Activated naive CD4-positive, alpha-beta T cell treated with anti-CD3 and anti-CD28 coated beads for 36 hours (primary cell): Measurements from ENCODE around the gene MRPL33. TPM values are rescaled to one million over a fixed set of nuclear protein-coding genes. Genes with fewer than 3 reads are reported as not detected.
A peak's percentile ranks its signal among the peaks of the same experiment; 100 is the strongest.

ENCODE experiments used
- CTCF ChIA-PET: fragments of 350-600 bp; sonication (Branson Sonifier 250); formaldehyde crosslinking; loops from one replicate; lab custom pipeline; 2021; ENCODE audit warnings: antibody characterized with exemption; lab: Charles Lee
- DNase-seq: peaks from one replicate; pipeline ENCODE4 v3.0.0-alpha.2; 2020
- H3K27ac Mint-ChIP-seq: one replicate; pipeline ENCODE4 v1.8.0; 2021; ENCODE audit warnings: mild to moderate bottlenecking, mixed read lengths
- H3K27me3 Mint-ChIP-seq: one replicate; pipeline ENCODE4 v1.8.0; 2021; ENCODE audit warnings: low read depth, mixed read lengths
- H3K36me3 Mint-ChIP-seq: one replicate; pipeline ENCODE4 v1.8.0; 2021; ENCODE audit warnings: low read depth, mixed read lengths
- H3K4me1 Mint-ChIP-seq: one replicate; pipeline ENCODE4 v1.8.0; 2021; ENCODE audit warnings: low read depth, mixed read lengths
- H3K4me3 Mint-ChIP-seq: one replicate; pipeline ENCODE4 v1.8.0; 2021; ENCODE audit warnings: mild to moderate bottlenecking, moderate library complexity, mixed read lengths
- H3K9me3 Mint-ChIP-seq: one replicate; pipeline ENCODE4 v1.8.0; 2021; ENCODE audit warnings: mixed read lengths
- intact Hi-C: fragments of 100-400 bp; cut with micrococcal nuclease; formaldehyde crosslinking; loops from one replicate; pipeline ENCODE4 v1.15.1; 2023
- total RNA-seq, 2 experiments: library from RNA; stranded (reverse); gene quantifications; one replicate each; pipeline ENCODE4 v1.2.3, GENCODE V29; 2021

Gene MRPL33
- total RNA-seq, 2 experiments from 2014 or later = 57.4 to 60.5 TPM

GRCh38 chr2:27804146-27804545 lies 32.6 kb downstream of the MRPL33 start:
- no peaks in the 10 kb centered on the region for H3K27me3 Mint-ChIP-seq
- DNase-seq = no peak
- no peak overlapping the region for H3K27ac Mint-ChIP-seq
- H3K9me3 Mint-ChIP-seq = no peaks in the 10 kb centered on the region
- CTCF ChIA-PET = interaction anchor here (1.2 to 1.3 kb wide), 2 partner anchors 101 to 112 kb away, joined by 4 read pairs; no protein-coding TSS in a partner anchor
- intact Hi-C loops = no loop called here
- no peak overlapping the region for H3K4me3 Mint-ChIP-seq
- H3K4me1 Mint-ChIP-seq = peaks cover 1% of the 10 kb centered on the region
- no peaks in the 10 kb centered on the region for H3K36me3 Mint-ChIP-seq

- DNase-seq = no peak
- intact Hi-C loops = no loop called here
- CTCF ChIA-PET = interaction anchor here (0.5 to 1.3 kb wide), 5 partner anchors 10 to 514 kb away, joined by 3 to 5 read pairs (median 4); no protein-coding TSS in a partner anchor
- peaks cover 1% of the 10 kb centered on the region for H3K4me1 Mint-ChIP-seq
- H3K9me3 Mint-ChIP-seq = no peaks in the 10 kb centered on the region
- no peaks in the 10 kb centered on the region for H3K27me3 Mint-ChIP-seq
- H3K27ac Mint-ChIP-seq = no peak overlapping the region
- H3K36me3 Mint-ChIP-seq = no peaks in the 10 kb centered on the region
- no peak overlapping the region for H3K4me3 Mint-ChIP-seq
Measured at GRCh38 chr2:27805180-27805579, 33.7 kb downstream of the MRPL33 start.

GRCh38 chr2:27806311-27807059 lies 35.0 kb downstream of the MRPL33 start:
- Mint-ChIP-seq H3K36me3 (no peaks in the 10 kb centered on the region), H3K4me1 (peaks cover 1% of the 10 kb centered on the region), H3K27ac (no peak overlapping the region), H3K9me3 (no peaks in the 10 kb centered on the region), H3K27me3 (no peaks in the 10 kb centered on the region), H3K4me3 (no peak overlapping the region)
- DNase-seq = no peak
- intact Hi-C loops = loop anchor here (2.0 kb wide), 1 partner anchor 646 kb away; no protein-coding TSS in a partner anchor
- CTCF ChIA-PET = interaction anchor here (1.0 kb wide), 1 partner anchor 52 kb away, joined by 3 read pairs; no protein-coding TSS in a partner anchor

DNA sequence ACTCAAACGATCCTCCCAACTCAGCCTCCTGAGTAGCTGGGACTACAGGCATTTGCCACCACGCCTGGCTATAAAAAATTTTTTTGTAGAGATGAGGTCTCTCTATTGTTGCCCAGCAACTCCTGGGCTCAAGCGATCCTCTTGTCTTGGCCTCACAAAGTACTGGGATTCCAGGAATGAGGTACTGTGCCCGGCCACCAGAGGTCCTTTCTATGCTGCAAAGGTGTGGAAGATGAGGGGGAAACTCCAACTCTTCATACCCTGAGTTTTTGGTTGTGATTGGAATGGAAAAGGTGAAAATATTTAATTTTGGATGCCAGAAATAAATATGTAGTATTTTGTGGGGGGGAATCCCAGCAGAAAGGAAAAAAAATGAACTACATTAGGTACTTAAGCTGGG lies 36.0 kb downstream of the MRPL33 start:
- H3K36me3 Mint-ChIP-seq = no peaks in the 10 kb centered on the region
- CTCF ChIA-PET = interaction anchor here (1.0 kb wide), 1 partner anchor 53 kb away, joined by 3 read pairs; no protein-coding TSS in a partner anchor
- peaks cover 1% of the 10 kb centered on the region for H3K4me1 Mint-ChIP-seq
- intact Hi-C loops = loop anchor here (2.0 kb wide), 1 partner anchor 645 kb away; no protein-coding TSS in a partner anchor
- DNase-seq = peak; percentile 49
- no peaks in the 10 kb centered on the region for H3K9me3 Mint-ChIP-seq
- no peak overlapping the region for H3K27ac Mint-ChIP-seq
- no peak overlapping the region for H3K4me3 Mint-ChIP-seq
- H3K27me3 Mint-ChIP-seq = no peaks in the 10 kb centered on the region

DNA sequence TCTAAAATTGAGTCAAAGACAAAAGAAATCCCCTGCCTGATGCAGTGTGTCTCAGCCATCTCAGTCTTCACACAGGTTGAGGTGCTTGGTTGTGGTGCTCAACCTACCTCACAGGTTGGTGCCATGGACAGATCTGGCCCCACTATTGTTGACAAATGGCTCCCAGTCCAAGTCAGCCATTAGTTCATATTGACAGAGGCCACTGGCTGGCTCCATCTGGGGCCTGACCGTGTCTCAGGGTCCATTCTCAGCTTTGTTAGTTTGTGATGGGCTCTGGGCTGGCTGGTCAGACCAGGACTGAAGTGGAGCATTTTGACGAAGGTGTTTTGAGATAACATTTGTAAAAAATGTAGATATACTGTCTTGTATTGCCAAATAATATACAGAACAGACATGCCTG lies 36.9 kb downstream of the MRPL33 start:
- H3K9me3 Mint-ChIP-seq = no peaks in the 10 kb centered on the region
- no peak for DNase-seq
- intact Hi-C loops = no loop called here
- no peak overlapping the region for H3K4me3 Mint-ChIP-seq
- no peaks in the 10 kb centered on the region for H3K36me3 Mint-ChIP-seq
- H3K27ac Mint-ChIP-seq = no peak overlapping the region
- peaks cover 1% of the 10 kb centered on the region for H3K4me1 Mint-ChIP-seq
- CTCF ChIA-PET = no interaction called here
- H3K27me3 Mint-ChIP-seq = no peaks in the 10 kb centered on the region

GRCh38 chr2:27808984-27809383 lies 37.5 kb downstream of the MRPL33 start:
- Mint-ChIP-seq H3K4me1 (peaks cover 1% of the 10 kb centered on the region), H3K36me3 (no peaks in the 10 kb centered on the region), H3K27ac (no peak overlapping the region), H3K27me3 (no peaks in the 10 kb centered on the region), H3K4me3 (no peak overlapping the region), H3K9me3 (no peaks in the 10 kb centered on the region)
- CTCF ChIA-PET = interaction anchor here (0.5 kb wide), 1 partner anchor 57 kb away, joined by 4 read pairs; no protein-coding TSS in a partner anchor
- intact Hi-C loops = no loop called here
- DNase-seq = no peak

DNA sequence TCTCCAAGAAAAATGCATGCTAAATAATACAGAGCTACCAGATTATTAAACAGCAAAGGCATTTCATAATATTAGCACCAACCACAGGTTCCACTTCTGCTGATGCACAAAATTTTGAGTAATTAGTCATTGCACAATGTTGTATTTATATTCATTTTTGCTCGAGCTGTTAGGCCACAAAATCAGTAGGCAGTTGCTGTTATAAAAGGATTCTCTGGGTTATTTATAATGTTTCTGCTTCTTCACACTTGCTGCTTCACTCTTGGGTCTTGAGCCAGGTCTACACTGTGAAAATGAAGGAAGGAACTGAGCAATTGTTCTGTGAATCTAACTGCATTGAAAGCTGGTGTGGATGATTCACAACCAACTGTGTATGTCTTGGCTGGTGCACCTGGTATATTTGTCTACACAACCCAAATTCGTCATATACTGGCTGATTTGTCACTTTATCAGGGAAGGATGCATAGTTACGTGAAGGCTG lies 38.3 kb downstream of the MRPL33 start:
- Mint-ChIP-seq H3K4me1 (peaks cover 1% of the 10 kb centered on the region), H3K27me3 (no peaks in the 10 kb centered on the region), H3K27ac (no peak overlapping the region), H3K36me3 (no peaks in the 10 kb centered on the region), H3K4me3 (no peak overlapping the region), H3K9me3 (no peaks in the 10 kb centered on the region)
- DNase-seq = no peak
- CTCF ChIA-PET = interaction anchor here (0.5 kb wide), 1 partner anchor 58 kb away, joined by 4 read pairs; no protein-coding TSS in a partner anchor
- intact Hi-C loops = no loop called here

GRCh38 chr2:27810455-27810854 lies 38.9 kb downstream of the MRPL33 start:
- no peak for DNase-seq
- H3K4me3 Mint-ChIP-seq = no peak overlapping the region
- intact Hi-C loops = no loop called here
- H3K9me3 Mint-ChIP-seq = no peaks in the 10 kb centered on the region
- no peaks in the 10 kb centered on the region for H3K27me3 Mint-ChIP-seq
- H3K27ac Mint-ChIP-seq = no peak overlapping the region
- no peaks in the 10 kb centered on the region for H3K36me3 Mint-ChIP-seq
- peaks cover 1% of the 10 kb centered on the region for H3K4me1 Mint-ChIP-seq
- CTCF ChIA-PET = no interaction called here

- H3K27ac Mint-ChIP-seq = no peak overlapping the region
- no peak for DNase-seq
- peaks cover 1% of the 10 kb centered on the region for H3K4me1 Mint-ChIP-seq
- CTCF ChIA-PET = no interaction called here
- intact Hi-C loops = no loop called here
- no peaks in the 10 kb centered on the region for H3K9me3 Mint-ChIP-seq
- H3K36me3 Mint-ChIP-seq = no peaks in the 10 kb centered on the region
- no peaks in the 10 kb centered on the region for H3K27me3 Mint-ChIP-seq
- H3K4me3 Mint-ChIP-seq = no peak overlapping the region
Measured at GRCh38 chr2:27811768-27812167, 40.2 kb downstream of the MRPL33 start.

- H3K27me3 Mint-ChIP-seq = no peaks in the 10 kb centered on the region
- H3K36me3 Mint-ChIP-seq = no peaks in the 10 kb centered on the region
- no peak overlapping the region for H3K27ac Mint-ChIP-seq
- CTCF ChIA-PET = interaction anchor here (1.2 kb wide), 1 partner anchor 10 kb away, joined by 3 read pairs; no protein-coding TSS in a partner anchor
- H3K9me3 Mint-ChIP-seq = no peaks in the 10 kb centered on the region
- intact Hi-C loops = no loop called here
- H3K4me1 Mint-ChIP-seq = no peaks in the 10 kb centered on the region
- DNase-seq = no peak
- no peak overlapping the region for H3K4me3 Mint-ChIP-seq
Measured at GRCh38 chr2:27814758-27815157, 43.2 kb downstream of the MRPL33 start.

- Mint-ChIP-seq H3K27me3 (no peaks in the 10 kb centered on the region), H3K9me3 (no peaks in the 10 kb centered on the region), H3K4me1 (no peaks in the 10 kb centered on the region), H3K27ac (no peak overlapping the region), H3K36me3 (no peaks in the 10 kb centered on the region), H3K4me3 (no peak overlapping the region)
- intact Hi-C loops = no loop called here
- no peak for DNase-seq
- CTCF ChIA-PET = no interaction called here
Measured at GRCh38 chr2:27815860-27816438, 44.4 kb downstream of the MRPL33 start.

GRCh38 chr2:27822049-27822448 lies 50.5 kb downstream of the MRPL33 start:
- Mint-ChIP-seq H3K27ac (no peak overlapping the region), H3K27me3 (no peaks in the 10 kb centered on the region), H3K4me1 (no peaks in the 10 kb centered on the region), H3K9me3 (peaks cover 6% of the 10 kb centered on the region), H3K36me3 (no peaks in the 10 kb centered on the region), H3K4me3 (no peak overlapping the region)
- no peak for DNase-seq
- intact Hi-C loops = no loop called here
- CTCF ChIA-PET = no interaction called here
